GM21360 (cell line): Measurements from ENCODE around the gene SH2D3A.

Source experiments
- ATAC-seq: cut with Tn5 transposase; IDR thresholded peaks from one replicate; pipeline ENCODE4 v1.9.1; 2021; ENCODE audit warnings: mild to moderate bottlenecking, moderate library complexity; ENCODE audit not compliant: unreplicated experiment

SH2D3A gene

DNA sequence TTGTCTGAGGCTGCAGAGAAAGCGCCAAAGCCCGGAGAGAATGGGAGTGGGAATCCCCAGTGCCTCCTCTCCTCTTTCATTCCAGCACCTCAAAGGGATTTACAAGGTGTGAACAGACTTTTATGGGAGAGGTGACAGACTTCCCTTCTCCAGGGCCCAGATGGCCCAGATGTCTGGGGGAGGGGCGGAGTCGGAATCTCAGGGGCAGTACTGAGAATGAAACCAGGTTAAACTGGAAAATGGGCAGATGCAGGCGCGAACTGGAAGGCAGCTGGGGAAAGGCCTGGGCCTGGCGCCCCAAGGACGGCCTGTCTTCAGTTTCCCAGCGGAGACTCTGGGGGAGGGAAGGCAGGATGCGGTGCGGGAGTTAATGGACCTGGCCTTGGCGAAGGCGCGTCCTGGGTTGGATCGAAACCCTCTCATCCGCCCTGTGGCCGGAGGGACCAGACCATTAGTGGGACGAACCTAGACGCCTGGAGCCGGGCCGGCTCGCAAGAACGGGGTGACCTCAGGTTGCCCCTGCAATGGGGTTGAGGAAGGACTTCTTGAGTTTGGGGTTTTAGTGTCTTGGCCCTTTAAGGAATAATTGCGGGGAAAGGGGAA is 28.3 kb downstream of the SH2D3A start:
- ATAC-seq, result no peak

GRCh38 chr19:6737873-6738786 is 29.1 kb downstream of the SH2D3A start:
- ATAC-seq, result no peak

DNA sequence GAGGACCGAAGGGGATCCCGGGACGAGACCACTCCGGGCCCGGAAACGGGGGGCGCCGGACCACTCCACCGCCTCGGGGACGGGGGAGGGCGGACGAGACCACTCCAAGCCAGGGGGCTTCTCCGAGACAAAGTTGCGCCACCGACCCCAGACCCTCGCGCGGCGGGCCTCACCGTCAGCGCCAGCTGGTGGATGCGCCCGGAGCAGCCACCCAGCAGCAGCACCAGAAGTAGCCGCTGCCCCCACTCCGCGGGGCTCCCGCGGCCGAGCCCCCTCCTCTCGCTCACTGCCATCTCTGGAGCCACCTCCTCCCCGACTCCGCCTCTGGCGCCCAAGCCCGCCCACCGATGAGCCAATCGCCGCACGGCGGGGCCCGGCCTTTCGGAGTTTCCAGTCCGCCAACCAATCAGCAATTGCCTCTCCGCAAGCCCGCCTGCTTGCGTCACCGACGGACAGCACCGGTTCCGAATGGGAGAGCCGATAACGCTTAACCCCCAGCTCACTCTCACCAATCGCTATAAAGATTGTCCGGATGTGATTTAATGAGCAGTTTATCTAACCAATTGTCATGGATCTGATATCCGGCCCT is 29.9 kb downstream of the SH2D3A start, which contains the start of gene GPR108:
Gene GPR108 (minus strand): TSS at position 297 of the 589 bp plus-strand sequence. CDS start 4 bp downstream, at position 293.
- ATAC-seq, result peak; percentile 48

GRCh38 chr19:6736917-6737283 is 30.3 kb downstream of the SH2D3A start:
- ATAC-seq, result no peak

GRCh38 chr19:6736169-6736916 is 30.9 kb downstream of the SH2D3A start:
- ATAC-seq, result no peak

- no peak for ATAC-seq
Measured at GRCh38 chr19:6735181-6735911, 31.9 kb downstream of the SH2D3A start.

- no peak for ATAC-seq
Measured at GRCh38 chr19:6734096-6734696, 33.0 kb downstream of the SH2D3A start.

DNA sequence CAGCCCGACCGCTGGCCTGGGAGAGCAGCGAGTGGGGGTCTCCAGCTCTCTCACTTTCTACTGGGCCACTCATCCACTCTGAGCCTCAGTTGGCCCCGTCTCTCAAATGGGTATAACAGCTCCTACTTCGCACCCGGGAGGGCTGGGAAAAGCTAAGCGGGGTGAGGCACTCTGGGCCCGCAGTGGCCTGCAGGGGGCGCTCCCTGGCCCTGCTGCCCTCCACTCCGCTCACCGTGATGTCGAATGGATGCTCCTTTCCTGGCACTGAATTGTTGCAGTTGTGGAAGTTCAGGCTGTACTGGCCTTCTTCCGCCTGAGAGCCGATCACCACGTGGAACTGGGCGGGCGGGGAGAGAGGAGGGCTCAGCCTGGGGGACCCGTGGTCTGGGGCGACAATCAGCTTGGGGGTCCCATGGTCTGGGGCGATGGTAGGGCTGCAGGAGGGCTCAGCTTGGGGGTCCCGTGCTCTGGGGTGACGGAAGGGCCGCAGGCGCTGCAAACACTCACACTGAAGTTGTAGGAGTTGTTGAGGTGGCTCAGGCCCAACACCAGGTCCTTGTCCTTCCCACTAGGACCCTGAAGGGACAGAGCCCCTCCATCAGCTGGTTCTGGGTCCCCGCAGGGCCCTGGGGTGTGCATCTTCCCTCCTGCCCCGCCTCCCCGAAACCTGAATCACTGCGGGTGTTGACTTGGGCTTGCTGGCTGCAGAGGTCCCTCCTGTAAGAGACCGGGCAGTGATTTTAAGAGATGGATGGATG is 33.7 kb downstream of the SH2D3A start:
- ATAC-seq, result no peak

GRCh38 chr19:6732803-6733337 is 34.4 kb downstream of the SH2D3A start:
- ATAC-seq, result no peak

GRCh38 chr19:6731822-6732221 is 35.4 kb downstream of the SH2D3A start:
- ATAC-seq, result no peak

GRCh38 chr19:6730941-6731670 is 36.1 kb downstream of the SH2D3A start:
- no peak for ATAC-seq

GRCh38 chr19:6730153-6730804 is 37.0 kb downstream of the SH2D3A start:
- no peak for ATAC-seq

- no peak for ATAC-seq
Measured at GRCh38 chr19:6729573-6730152, 37.6 kb downstream of the SH2D3A start.

GRCh38 chr19:6728346-6728745 is 38.9 kb downstream of the SH2D3A start:
- ATAC-seq, result no peak

GRCh38 chr19:6725513-6726231 is 41.6 kb downstream of the SH2D3A start:
- ATAC-seq, result no peak

DNA sequence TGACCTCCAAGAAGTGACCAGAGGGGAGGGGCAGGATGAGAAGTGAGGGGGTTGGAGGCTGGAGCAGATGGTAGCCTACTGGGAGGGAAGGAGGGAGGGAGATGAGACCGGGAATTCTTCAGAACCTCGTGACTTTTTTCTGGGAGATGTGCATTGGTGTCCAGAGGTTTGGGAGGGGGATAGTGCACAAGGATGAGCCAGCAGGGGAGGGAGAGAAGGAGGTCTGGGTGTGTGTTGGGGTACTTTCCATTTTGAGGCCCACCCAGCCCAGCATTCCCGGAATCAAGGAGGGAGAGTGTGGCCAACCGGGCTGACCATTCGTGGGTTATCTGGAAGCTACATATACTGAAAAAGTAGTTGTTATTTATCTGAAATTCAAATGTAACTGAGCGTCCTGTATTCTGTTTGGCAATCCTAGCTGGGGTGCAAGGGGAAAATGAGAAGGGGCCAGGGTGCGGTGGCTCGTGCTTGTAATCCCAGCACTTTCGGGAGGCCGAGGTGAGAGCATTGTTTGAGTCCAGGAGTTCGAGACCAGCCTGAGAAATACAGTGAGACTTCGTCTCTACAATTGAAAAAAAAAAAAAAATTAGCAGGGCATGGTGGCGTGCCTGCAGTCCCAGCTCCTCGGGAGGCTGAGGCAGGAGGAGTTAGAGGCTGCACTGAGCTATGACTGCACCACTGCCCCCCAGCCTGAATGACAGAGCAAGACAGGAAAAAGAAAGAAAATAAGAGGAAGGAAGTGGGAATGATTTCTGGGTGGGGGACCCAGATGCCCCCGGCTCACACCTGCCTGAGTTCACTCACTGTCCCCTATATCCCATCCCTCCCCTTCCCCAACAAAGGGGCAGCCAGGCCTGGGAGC is 42.4 kb downstream of the SH2D3A start:
- no peak for ATAC-seq
